ENCODE measurements around the gene PDGFD. TPM values are rescaled to one million over a fixed set of nuclear protein-coding genes. Genes with fewer than 3 reads are reported as not detected.

The PDGFD gene
- total RNA-seq, 1 experiment from 2014 or later: 1.7 TPM

- H3K4me1 ChIP-seq (ENCODE audit: insufficient read depth, low read length): no peaks in the 10 kb centered on the region
- no peak overlapping the region for H3K18ac ChIP-seq (ENCODE audit: insufficient read length, low read depth, low read length)
- no peaks in the 10 kb centered on the region for H3K79me2 ChIP-seq (ENCODE audit: insufficient read depth, low read length)
- no peaks in the 10 kb centered on the region for H3K27me3 ChIP-seq (ENCODE audit: insufficient read depth, low read length)
- H2BK20ac ChIP-seq (ENCODE audit: low read depth, low read length, poor library complexity, severe bottlenecking): no peak overlapping the region
- H3K4me1 Mint-ChIP-seq: no peaks in the 10 kb centered on the region
- H2BK12ac ChIP-seq (ENCODE audit: insufficient read length, low read depth, low read length): no peak overlapping the region
- H2BK5ac ChIP-seq (ENCODE audit: insufficient read length, low read length): no peak overlapping the region
- H3K23me2 ChIP-seq (ENCODE audit: insufficient read length, low read depth, low read length, poor library complexity, severe bottlenecking): no peaks in the 10 kb centered on the region
- no peaks in the 10 kb centered on the region for H3K9me3 ChIP-seq (ENCODE audit: control insufficient read depth, low read depth, low read length)
- no peak overlapping the region for H3K14ac ChIP-seq (ENCODE audit: insufficient read depth, low read length)
- H3K9ac ChIP-seq (ENCODE audit: extremely low read depth, insufficient read length, low read length): no peak overlapping the region
- DNase-seq: no peak
- TF ChIP-seq, protein P1, sequence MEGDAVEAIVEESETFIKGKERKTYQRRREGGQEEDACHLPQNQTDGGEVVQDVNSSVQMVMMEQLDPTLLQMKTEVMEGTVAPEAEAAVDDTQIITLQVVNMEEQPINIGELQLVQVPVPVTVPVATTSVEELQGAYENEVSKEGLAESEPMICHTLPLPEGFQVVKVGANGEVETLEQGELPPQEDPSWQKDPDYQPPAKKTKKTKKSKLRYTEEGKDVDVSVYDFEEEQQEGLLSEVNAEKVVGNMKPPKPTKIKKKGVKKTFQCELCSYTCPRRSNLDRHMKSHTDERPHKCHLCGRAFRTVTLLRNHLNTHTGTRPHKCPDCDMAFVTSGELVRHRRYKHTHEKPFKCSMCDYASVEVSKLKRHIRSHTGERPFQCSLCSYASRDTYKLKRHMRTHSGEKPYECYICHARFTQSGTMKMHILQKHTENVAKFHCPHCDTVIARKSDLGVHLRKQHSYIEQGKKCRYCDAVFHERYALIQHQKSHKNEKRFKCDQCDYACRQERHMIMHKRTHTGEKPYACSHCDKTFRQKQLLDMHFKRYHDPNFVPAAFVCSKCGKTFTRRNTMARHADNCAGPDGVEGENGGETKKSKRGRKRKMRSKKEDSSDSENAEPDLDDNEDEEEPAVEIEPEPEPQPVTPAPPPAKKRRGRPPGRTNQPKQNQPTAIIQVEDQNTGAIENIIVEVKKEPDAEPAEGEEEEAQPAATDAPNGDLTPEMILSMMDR (conservative IDR thresholded peaks at IDR 0.05): no peak
- no peak overlapping the region for H4K8ac ChIP-seq (replicated peaks; ENCODE audit: insufficient read length, low read depth, low read length)
- no peak overlapping the region for H4K91ac ChIP-seq (ENCODE audit: insufficient read length, low read depth, low read length)
- H3T11ph ChIP-seq (ENCODE audit: low read length): no peak overlapping the region
- peaks cover 0 to 3% of the 10 kb centered on the region in 2 experiments; a peak in 1 of 5 replicates for H3K9me3 Mint-ChIP-seq
- no peaks in the 10 kb centered on the region for H3K36me3 Mint-ChIP-seq (ENCODE audit: insufficient read depth in 1 of 3, low read depth in 3 of 3)
- H3K23ac ChIP-seq (ENCODE audit: insufficient read length, low read depth, low read length): no peak overlapping the region
- H3K4me2 ChIP-seq (ENCODE audit: insufficient read depth, insufficient read length, low read length): no peak overlapping the region
- H3K4me3 Mint-ChIP-seq: no peak overlapping the region
- H3K27me3 Mint-ChIP-seq (ENCODE audit: low read depth): no peaks in the 10 kb centered on the region
- no peaks in the 10 kb centered on the region for H4K20me1 ChIP-seq (ENCODE audit: control insufficient read depth, insufficient read depth, insufficient read length)
- no peak overlapping the region for H3K27ac Mint-ChIP-seq
- H3K56ac ChIP-seq (ENCODE audit: insufficient read length, low read depth, low read length): no peak overlapping the region
- H2BK120ac ChIP-seq (ENCODE audit: low read depth, low read length, poor library complexity, severe bottlenecking): no peak overlapping the region
- H2AFZ ChIP-seq (ENCODE audit: low read length): no peak overlapping the region
- H3K79me1 ChIP-seq (ENCODE audit: insufficient read depth, low read depth, low read length, poor library complexity, severe bottlenecking): no peaks in the 10 kb centered on the region
- no peak overlapping the region for H4K5ac ChIP-seq (ENCODE audit: insufficient read length, low read depth, low read length)
- H3K27ac ChIP-seq (ENCODE audit: insufficient read length, low read depth, low read length): no peak overlapping the region
- no peak overlapping the region for H2BK15ac ChIP-seq (ENCODE audit: low read depth, low read length)
- no peak overlapping the region for H3K4ac ChIP-seq (ENCODE audit: low read depth, low read length)
- no peak overlapping the region for H2AK5ac ChIP-seq (ENCODE audit: insufficient read length, low read length)
These were observed 130.8 kb downstream of the PDGFD start for GRCh38 chr11:104033134-104033533.
